Astrocyte (in vitro differentiated cells and primary cell): ENCODE results near the gene EVI5L. TPM values are rescaled to one million over a fixed set of nuclear protein-coding genes. Genes with fewer than 3 reads are reported as not detected.
A peak's percentile ranks its signal among the peaks of the same experiment; 100 is the strongest.

Experiments
- DNase-seq: peaks from one replicate; pipeline ENCODE4 v3.0.0-alpha.2; 2010; ENCODE audit warnings: low read depth
- FAIRE-seq: peaks from 2 replicates; lab custom pipeline; 2011; peaks lifted over from hg19 to GRCh38; lab: Jason Lieb, UNC
- H2AFZ ChIP-seq: 2 replicates; pipeline ENCODE4 v1.6.0; 2012; ENCODE audit warnings: low read depth, low read length, inconsistent platforms
- H3K27ac ChIP-seq: 2 replicates; pipeline ENCODE4 v1.5.1; 2011; ENCODE audit warnings: low read depth, low read length, inconsistent platforms
- H3K27me3 ChIP-seq: 2 replicates; pipeline ENCODE4 v1.6.0; 2011; ENCODE audit warnings: low read length, inconsistent platforms; ENCODE audit not compliant: insufficient read depth
- H3K36me3 ChIP-seq: 2 replicates; pipeline ENCODE4 v1.5.1; 2011; ENCODE audit warnings: low read length, inconsistent platforms; ENCODE audit not compliant: insufficient read depth
- H3K4me1 ChIP-seq: 2 replicates; pipeline ENCODE4 v1.5.1; 2011; ENCODE audit warnings: low read length, inconsistent platforms; ENCODE audit not compliant: insufficient read depth
- H3K4me2 ChIP-seq: 2 replicates; pipeline ENCODE4 v1.6.0; 2012; ENCODE audit warnings: low read length, inconsistent platforms
- H3K4me3 ChIP-seq: 2 replicates; pipeline ENCODE4 v1.5.1; 2011; ENCODE audit warnings: low read depth, mild to moderate bottlenecking, low read length, inconsistent platforms; ENCODE audit not compliant: insufficient read depth
- H3K79me2 ChIP-seq: 2 replicates; pipeline ENCODE4 v1.6.0; 2012; ENCODE audit warnings: mild to moderate bottlenecking, low read length, inconsistent platforms; ENCODE audit not compliant: insufficient read depth
- H3K9ac ChIP-seq: 2 replicates; pipeline ENCODE4 v1.6.0; 2012; ENCODE audit warnings: mild to moderate bottlenecking, low read length, inconsistent platforms
- H3K9me3 ChIP-seq: 2 replicates; pipeline ENCODE4 v1.5.1; 2012; ENCODE audit warnings: low read depth, mild to moderate bottlenecking, low read length, inconsistent platforms; ENCODE audit not compliant: insufficient read depth
- H4K20me1 ChIP-seq: 2 replicates; pipeline ENCODE4 v1.6.0; 2012; ENCODE audit warnings: low read length, inconsistent platforms; ENCODE audit not compliant: insufficient read depth
- H3K27ac Mint-ChIP-seq: one replicate; pipeline ENCODE4 v1.8.0; 2021; ENCODE audit warnings: mild to moderate bottlenecking, mixed read lengths; ENCODE audit not compliant: unreplicated experiment
- H3K27me3 Mint-ChIP-seq: one replicate; pipeline ENCODE4 v1.8.0; 2021; ENCODE audit warnings: low read depth, mixed read lengths; ENCODE audit not compliant: unreplicated experiment
- H3K36me3 Mint-ChIP-seq: one replicate; pipeline ENCODE4 v1.8.0; 2021; ENCODE audit warnings: low read depth, mixed read lengths; ENCODE audit not compliant: unreplicated experiment
- H3K4me1 Mint-ChIP-seq: one replicate; pipeline ENCODE4 v1.8.0; 2021; ENCODE audit warnings: low read depth, mixed read lengths; ENCODE audit not compliant: unreplicated experiment
- H3K4me3 Mint-ChIP-seq: one replicate; pipeline ENCODE4 v1.8.0; 2021; ENCODE audit warnings: mild to moderate bottlenecking, moderate library complexity, mixed read lengths; ENCODE audit not compliant: unreplicated experiment
- H3K9me3 Mint-ChIP-seq: one replicate; pipeline ENCODE4 v1.8.0; 2021; ENCODE audit warnings: mild to moderate bottlenecking, mixed read lengths; ENCODE audit not compliant: unreplicated experiment
- EZH2 ChIP-seq: IDR thresholded peaks from 2 replicates; pipeline ENCODE4 v1.6.1; 2012; ENCODE audit warnings: mild to moderate bottlenecking, low read length, inconsistent platforms; ENCODE audit not compliant: insufficient read depth
- total RNA-seq: library from RNA; stranded (reverse); gene quantifications from 2 replicates; pipeline ENCODE4 v1.2.1, GENCODE V29; 2021
- TF ChIP-seq, protein P1 (sequence below): IDR thresholded peaks from 2 replicates; pipeline ENCODE4 v1.5.1; 2011; ENCODE audit warnings: low read depth, mild to moderate bottlenecking, inconsistent platforms, low read length, moderate library complexity; ENCODE audit not compliant: insufficient read depth

Gene EVI5L
- total RNA-seq, 1 donor from 2014 or later, result 22.1 TPM

- Mint-ChIP-seq H3K27ac (no peak overlapping the region), H3K27me3 (no peaks in the 10 kb centered on the region), H3K36me3 (no peaks in the 10 kb centered on the region), H3K4me3 (peak overlapping the region; percentile 68), H3K9me3 (no peaks in the 10 kb centered on the region), H3K4me1 (no peaks in the 10 kb centered on the region)
- H3K27ac ChIP-seq, result no peak overlapping the region
- no peaks in the 10 kb centered on the region for H3K27me3 ChIP-seq
- H3K4me2 ChIP-seq, result peak overlapping the region; percentile 95
- no peak overlapping the region for H3K9ac ChIP-seq
- no peak for DNase-seq
- no peak overlapping the region for H2AFZ ChIP-seq
- H3K79me2 ChIP-seq, result peaks cover 7% of the 10 kb centered on the region
- FAIRE-seq, result no peak
- H3K9me3 ChIP-seq, result no peaks in the 10 kb centered on the region
- no peak overlapping the region for H3K4me3 ChIP-seq
- H3K36me3 ChIP-seq, result no peaks in the 10 kb centered on the region
- TF ChIP-seq, protein P1, sequence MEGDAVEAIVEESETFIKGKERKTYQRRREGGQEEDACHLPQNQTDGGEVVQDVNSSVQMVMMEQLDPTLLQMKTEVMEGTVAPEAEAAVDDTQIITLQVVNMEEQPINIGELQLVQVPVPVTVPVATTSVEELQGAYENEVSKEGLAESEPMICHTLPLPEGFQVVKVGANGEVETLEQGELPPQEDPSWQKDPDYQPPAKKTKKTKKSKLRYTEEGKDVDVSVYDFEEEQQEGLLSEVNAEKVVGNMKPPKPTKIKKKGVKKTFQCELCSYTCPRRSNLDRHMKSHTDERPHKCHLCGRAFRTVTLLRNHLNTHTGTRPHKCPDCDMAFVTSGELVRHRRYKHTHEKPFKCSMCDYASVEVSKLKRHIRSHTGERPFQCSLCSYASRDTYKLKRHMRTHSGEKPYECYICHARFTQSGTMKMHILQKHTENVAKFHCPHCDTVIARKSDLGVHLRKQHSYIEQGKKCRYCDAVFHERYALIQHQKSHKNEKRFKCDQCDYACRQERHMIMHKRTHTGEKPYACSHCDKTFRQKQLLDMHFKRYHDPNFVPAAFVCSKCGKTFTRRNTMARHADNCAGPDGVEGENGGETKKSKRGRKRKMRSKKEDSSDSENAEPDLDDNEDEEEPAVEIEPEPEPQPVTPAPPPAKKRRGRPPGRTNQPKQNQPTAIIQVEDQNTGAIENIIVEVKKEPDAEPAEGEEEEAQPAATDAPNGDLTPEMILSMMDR, result no peak
- no peak for TF ChIP-seq EZH2
- H3K4me1 ChIP-seq, result peaks cover 7% of the 10 kb centered on the region
- H4K20me1 ChIP-seq, result peaks cover 4% of the 10 kb centered on the region
Observed at GRCh38 chr19:7887408-7888144, 57.6 kb downstream of the EVI5L start.

- Histone ChIP-seq H4K20me1 (peaks cover 4% of the 10 kb centered on the region), H3K79me2 (peaks cover 7% of the 10 kb centered on the region), H2AFZ (peak within 1 kb of the TSS; percentile 86), H3K36me3 (no peaks in the 10 kb centered on the region), H3K27ac (peak within 1 kb of the TSS; percentile 72), H3K27me3 (no peaks in the 10 kb centered on the region), H3K4me2 (peak within 1 kb of the TSS; percentile 95), H3K4me3 (peak within 1 kb of the TSS; percentile 69), H3K4me1 (peaks cover 8% of the 10 kb centered on the region), H3K9ac (peak within 1 kb of the TSS; percentile 87), H3K9me3 (no peaks in the 10 kb centered on the region)
- Mint-ChIP-seq H3K27ac (peak within 1 kb of the TSS; percentile 78), H3K36me3 (no peaks in the 10 kb centered on the region), H3K4me3 (peak within 1 kb of the TSS; percentile 81), H3K4me1 (peaks cover under 1% of the 10 kb centered on the region), H3K9me3 (no peaks in the 10 kb centered on the region), H3K27me3 (no peaks in the 10 kb centered on the region)
- TF ChIP-seq, protein P1, result no peak
- no peak for TF ChIP-seq EZH2
- FAIRE-seq (no peak), DNase-seq (peak; percentile 49)
Observed at GRCh38 chr19:7888145-7888825, 58.3 kb downstream of the EVI5L start, which contains the start of gene LRRC8E. LRRC8E (plus strand) TSS chr19:7888510; CDS start chr19:7895604, 7,094 bp downstream.
